KMS-11 (cell line): ENCODE data around the gene ZNF827.

Experiments used
- H2AFZ ChIP-seq: fragments of 200-600 bp; sonication (generic); 2 replicates; pipeline ENCODE4 v1.6.1; 2016; ENCODE audit warnings: antibody characterized with exemption, mixed run types, low read depth
- H3K27ac ChIP-seq: fragments of 200-600 bp; sonication (generic); 2 replicates; pipeline ENCODE4 v1.6.1; 2016; ENCODE audit warnings: mild to moderate bottlenecking, mixed run types
- H3K27me3 ChIP-seq: fragments of 200-600 bp; sonication (generic); 2 replicates; pipeline ENCODE4 v1.6.1; 2017; ENCODE audit warnings: mild to moderate bottlenecking, low read depth, mixed run types, moderate library complexity; ENCODE audit not compliant: insufficient read depth
- H3K36me3 ChIP-seq: fragments of 200-600 bp; sonication (generic); 2 replicates; pipeline ENCODE4 v1.6.1; 2017; ENCODE audit warnings: mild to moderate bottlenecking, mixed run types; ENCODE audit not compliant: insufficient read depth
- H3K4me1 ChIP-seq: fragments of 200-600 bp; sonication (generic); 2 replicates; pipeline ENCODE4 v1.6.1; 2016; ENCODE audit warnings: mild to moderate bottlenecking, low read depth, mixed run types; ENCODE audit not compliant: poor library complexity, severe bottlenecking
- H3K4me2 ChIP-seq: fragments of 200-600 bp; sonication (generic); 2 replicates; pipeline ENCODE4 v1.7.0; 2016; ENCODE audit warnings: mild to moderate bottlenecking, mixed run types
- H3K4me3 ChIP-seq: fragments of 200-600 bp; sonication (generic); IDR thresholded peaks from 2 replicates; pipeline ENCODE4 v1.6.1; 2017; ENCODE audit warnings: low read depth, low read length, mixed read lengths; ENCODE audit not compliant: insufficient read depth
- H3K79me2 ChIP-seq: fragments of 200-600 bp; sonication (generic); 2 replicates; pipeline ENCODE4 v1.6.1; 2016; ENCODE audit warnings: low read depth, mixed run types; ENCODE audit not compliant: insufficient read depth
- H3K9ac ChIP-seq: fragments of 200-600 bp; sonication (generic); 2 replicates; pipeline ENCODE4 v1.6.1; 2016; ENCODE audit warnings: mild to moderate bottlenecking, mixed run types
- H4K20me1 ChIP-seq: fragments of 200-600 bp; sonication (generic); 2 replicates; pipeline ENCODE4 v1.6.1; 2016; ENCODE audit warnings: mild to moderate bottlenecking, mixed run types; ENCODE audit not compliant: insufficient read depth
- TF ChIP-seq, protein P1 (sequence below): fragments of 200-600 bp; sonication (generic); conservative IDR thresholded peaks from 2 replicates; pipeline ENCODE4 v1.6.1; 2017; ENCODE audit warnings: low read depth, mild to moderate bottlenecking, antibody characterized with exemption, low read length, moderate library complexity, mixed read lengths

Gene ZNF827

DNA sequence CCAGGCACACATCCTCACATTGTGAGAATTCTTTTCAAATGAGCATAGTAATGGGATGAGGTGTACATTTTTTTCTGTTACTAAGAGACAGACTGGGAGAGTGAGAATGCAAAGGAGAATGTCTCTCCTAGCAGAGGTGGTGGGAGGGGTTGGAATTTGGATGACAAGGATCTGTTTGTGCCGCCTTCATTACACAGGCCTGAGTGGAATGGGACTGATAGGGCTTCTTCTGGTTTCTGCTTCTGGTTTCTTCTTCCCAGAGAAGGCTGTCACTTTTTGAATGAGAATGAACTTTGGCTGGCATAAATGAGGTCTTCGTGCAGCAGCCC lies 203.3 kb downstream of the ZNF827 start:
- H3K79me2 ChIP-seq = no peaks in the 10 kb centered on the region
- H3K9ac ChIP-seq = no peak overlapping the region
- H2AFZ ChIP-seq = no peak overlapping the region
- no peak overlapping the region for H3K4me2 ChIP-seq
- H3K4me3 ChIP-seq = no peak overlapping the region
- no peaks in the 10 kb centered on the region for H4K20me1 ChIP-seq
- H3K27ac ChIP-seq = no peak overlapping the region
- peaks cover 12% of the 10 kb centered on the region for H3K4me1 ChIP-seq
- no peaks in the 10 kb centered on the region for H3K27me3 ChIP-seq
- no peaks in the 10 kb centered on the region for H3K36me3 ChIP-seq
- TF ChIP-seq, protein P1, sequence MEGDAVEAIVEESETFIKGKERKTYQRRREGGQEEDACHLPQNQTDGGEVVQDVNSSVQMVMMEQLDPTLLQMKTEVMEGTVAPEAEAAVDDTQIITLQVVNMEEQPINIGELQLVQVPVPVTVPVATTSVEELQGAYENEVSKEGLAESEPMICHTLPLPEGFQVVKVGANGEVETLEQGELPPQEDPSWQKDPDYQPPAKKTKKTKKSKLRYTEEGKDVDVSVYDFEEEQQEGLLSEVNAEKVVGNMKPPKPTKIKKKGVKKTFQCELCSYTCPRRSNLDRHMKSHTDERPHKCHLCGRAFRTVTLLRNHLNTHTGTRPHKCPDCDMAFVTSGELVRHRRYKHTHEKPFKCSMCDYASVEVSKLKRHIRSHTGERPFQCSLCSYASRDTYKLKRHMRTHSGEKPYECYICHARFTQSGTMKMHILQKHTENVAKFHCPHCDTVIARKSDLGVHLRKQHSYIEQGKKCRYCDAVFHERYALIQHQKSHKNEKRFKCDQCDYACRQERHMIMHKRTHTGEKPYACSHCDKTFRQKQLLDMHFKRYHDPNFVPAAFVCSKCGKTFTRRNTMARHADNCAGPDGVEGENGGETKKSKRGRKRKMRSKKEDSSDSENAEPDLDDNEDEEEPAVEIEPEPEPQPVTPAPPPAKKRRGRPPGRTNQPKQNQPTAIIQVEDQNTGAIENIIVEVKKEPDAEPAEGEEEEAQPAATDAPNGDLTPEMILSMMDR = no peak

DNA sequence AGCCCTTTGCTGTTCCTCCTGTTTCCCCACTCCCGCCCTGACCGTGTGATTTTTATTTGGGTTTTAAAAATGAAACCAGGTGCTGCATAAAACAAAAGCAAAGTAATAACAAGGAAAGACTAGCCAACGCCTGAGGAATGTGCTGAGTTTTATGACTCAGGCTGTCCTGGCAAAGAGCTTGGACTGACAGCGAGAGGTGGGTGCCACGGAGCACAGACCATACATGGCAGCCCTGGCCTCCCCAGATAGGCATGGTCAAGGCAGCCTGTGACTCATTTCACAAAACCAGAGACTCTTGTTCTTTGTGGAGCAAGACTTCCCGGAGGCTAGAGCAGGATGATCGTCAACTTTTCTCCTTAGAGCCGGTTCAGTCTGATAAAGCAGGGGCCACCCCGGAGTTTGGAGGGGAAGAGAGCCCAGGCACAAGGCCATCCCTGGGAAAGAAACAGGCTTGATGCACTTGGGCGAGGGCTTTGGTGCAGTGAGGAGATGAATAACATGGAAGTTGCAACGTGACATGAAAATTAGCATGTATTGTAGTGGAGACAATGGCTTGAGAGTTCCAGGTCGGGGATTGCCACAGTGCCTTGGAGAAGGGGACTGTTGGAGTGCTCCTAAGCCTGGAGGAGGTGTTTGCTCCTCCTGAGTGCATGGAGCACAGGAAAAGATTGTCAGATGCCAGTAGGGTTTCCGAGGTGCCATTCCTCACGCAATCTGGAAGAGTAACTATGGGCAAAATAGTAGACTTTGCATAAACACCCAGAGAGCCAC lies 203.9 kb downstream of the ZNF827 start:
- Histone ChIP-seq H3K27ac (no peak overlapping the region), H3K79me2 (no peaks in the 10 kb centered on the region), H2AFZ (no peak overlapping the region), H3K36me3 (no peaks in the 10 kb centered on the region), H4K20me1 (no peaks in the 10 kb centered on the region), H3K4me2 (no peak overlapping the region), H3K4me1 (peaks cover 12% of the 10 kb centered on the region), H3K4me3 (no peak overlapping the region), H3K9ac (no peak overlapping the region), H3K27me3 (no peaks in the 10 kb centered on the region)
- TF ChIP-seq, protein P1 = no peak

- H2AFZ ChIP-seq = 0 out of 2 replicates have a peak overlapping the region, but pooled peaks have one; percentile 94
- H3K79me2 ChIP-seq = no peaks in the 10 kb centered on the region
- no peaks in the 10 kb centered on the region for H4K20me1 ChIP-seq
- H3K36me3 ChIP-seq = no peaks in the 10 kb centered on the region
- H3K27ac ChIP-seq = no peak overlapping the region
- TF ChIP-seq, protein P1 = no peak
- H3K4me2 ChIP-seq = no peak overlapping the region
- no peaks in the 10 kb centered on the region for H3K27me3 ChIP-seq
- no peak overlapping the region for H3K4me3 ChIP-seq
- H3K9ac ChIP-seq = no peak overlapping the region
- peaks cover 12% of the 10 kb centered on the region for H3K4me1 ChIP-seq
Observed at GRCh38 chr4:145734031-145734430, 204.6 kb downstream of the ZNF827 start.

GRCh38 chr4:145732895-145733880 lies 205.4 kb downstream of the ZNF827 start:
- TF ChIP-seq, protein P1 = no peak
- Histone ChIP-seq H3K9ac (peak overlapping the region; percentile 54; the same call in 1 of the 2 replicates), H3K27ac (no peak overlapping the region), H3K36me3 (no peaks in the 10 kb centered on the region), H4K20me1 (no peaks in the 10 kb centered on the region), H2AFZ (peak overlapping the region; percentile 94), H3K4me3 (no peak overlapping the region), H3K4me2 (peak overlapping the region; percentile 52), H3K27me3 (no peaks in the 10 kb centered on the region), H3K4me1 (peaks cover 12% of the 10 kb centered on the region), H3K79me2 (no peaks in the 10 kb centered on the region)
